ENCODE results near the gene CSNK2A3.

CSNK2A3 gene

GRCh38 chr11:11332141-11332710, 20.8 kb downstream of the CSNK2A3 start:
- peak in 2 of 3 experiments; percentile 17 to 33 for DNase-seq

- DNase-seq, result no peak
These were observed 23.8 kb downstream of the CSNK2A3 start for GRCh38 chr11:11329062-11329806.

GRCh38 chr11:11324090-11324489, 29.0 kb downstream of the CSNK2A3 start:
- no peak for DNase-seq

GRCh38 chr11:11322101-11322500, 30.9 kb downstream of the CSNK2A3 start:
- no peak for DNase-seq

- DNase-seq, result no peak
These were observed 32.2 kb downstream of the CSNK2A3 start for GRCh38 chr11:11320825-11321224.

GRCh38 chr11:11318961-11319360, 34.1 kb downstream of the CSNK2A3 start:
- DNase-seq, result no peak

- DNase-seq, result no peak
These were observed 34.6 kb downstream of the CSNK2A3 start for GRCh38 chr11:11318461-11318860.

GRCh38 chr11:11316651-11317230, 36.3 kb downstream of the CSNK2A3 start:
- DNase-seq, result no peak

- DNase-seq, result no peak
These were observed 39.0 kb downstream of the CSNK2A3 start for GRCh38 chr11:11313902-11314692.

- peak in 2 of 3 experiments; percentile 10 to 25 for DNase-seq
These were observed 39.6 kb downstream of the CSNK2A3 start for GRCh38 chr11:11313426-11313825.

- DNase-seq, result peak in 1 of 3 experiments; percentile 10
These were observed 40.3 kb downstream of the CSNK2A3 start for GRCh38 chr11:11312738-11313137.

- DNase-seq, result no peak
These were observed 41.9 kb downstream of the CSNK2A3 start for GRCh38 chr11:11311169-11311568.

- no peak for DNase-seq
These were observed 43.1 kb downstream of the CSNK2A3 start for GRCh38 chr11:11309906-11310305.

- no peak for DNase-seq
These were observed 44.8 kb downstream of the CSNK2A3 start for GRCh38 chr11:11308249-11308648.

- DNase-seq, result no peak
These were observed 46.2 kb downstream of the CSNK2A3 start for GRCh38 chr11:11306855-11307254.

- DNase-seq, result no peak
These were observed 48.5 kb downstream of the CSNK2A3 start for GRCh38 chr11:11304550-11304949.

- DNase-seq, result peak in 1 of 3 experiments; percentile 95
These were observed 50.5 kb downstream of the CSNK2A3 start for GRCh38 chr11:11302565-11302964.
